Type B pancreatic cell (in vitro differentiated cells): ENCODE measurements around the gene MRE11. TPM values are rescaled to one million over a fixed set of nuclear protein-coding genes. Genes with fewer than 3 reads are reported as not detected.
A peak's percentile ranks its signal among the peaks of the same experiment; 100 is the strongest.
"Not testable (repeated sequence)": the region's sequence is repeated elsewhere in the genome, so short reads cannot be mapped to it uniquely, and the experiment has no call there.

ENCODE experiments used
- DNase-seq: peaks from one replicate; pipeline ENCODE4 v3.0.0; 2021; ENCODE audit warnings: mixed read lengths; ENCODE audit not compliant: unreplicated experiment; ENCODE audit errors: extremely low spot score
- H3K27ac Mint-ChIP-seq: 2 replicates; pipeline ENCODE4 v1.8.0; 2021; ENCODE audit warnings: mild to moderate bottlenecking, mixed read lengths
- H3K27me3 Mint-ChIP-seq: 2 replicates; pipeline ENCODE4 v1.8.0; 2021; ENCODE audit warnings: mixed read lengths
- H3K36me3 Mint-ChIP-seq: 2 replicates; pipeline ENCODE4 v1.8.0; 2021; ENCODE audit warnings: mixed read lengths
- H3K4me1 Mint-ChIP-seq: one replicate; pipeline ENCODE4 v1.8.0; 2021; ENCODE audit warnings: mixed read lengths; ENCODE audit not compliant: unreplicated experiment
- H3K4me3 Mint-ChIP-seq: 2 replicates; pipeline ENCODE4 v1.8.0; 2021; ENCODE audit warnings: mild to moderate bottlenecking, mixed read lengths
- H3K9me3 Mint-ChIP-seq: 2 replicates; pipeline ENCODE4 v1.8.0; 2021; ENCODE audit warnings: mixed read lengths
- microRNA-seq: library from miRNA; unstranded; fragments of <30 nt; microRNA quantifications from one replicate; pipeline ENCODE4, GENCODE V29; 2020
- total RNA-seq: library from RNA; stranded (reverse); gene quantifications from 2 replicates; pipeline ENCODE4 v1.2.1, GENCODE V29; 2021; ENCODE audit warnings: low replicate concordance
- TF ChIP-seq, protein P1 (sequence below): fragments of 200-600 bp; sonication (generic); conservative IDR thresholded peaks from 2 replicates; pipeline ENCODE4 v1.5.0; 2021; ENCODE audit warnings: antibody characterized with exemption, mild to moderate bottlenecking

The MRE11 gene
- total RNA-seq, 1 donor from 2014 or later: 37.6 TPM

DNA sequence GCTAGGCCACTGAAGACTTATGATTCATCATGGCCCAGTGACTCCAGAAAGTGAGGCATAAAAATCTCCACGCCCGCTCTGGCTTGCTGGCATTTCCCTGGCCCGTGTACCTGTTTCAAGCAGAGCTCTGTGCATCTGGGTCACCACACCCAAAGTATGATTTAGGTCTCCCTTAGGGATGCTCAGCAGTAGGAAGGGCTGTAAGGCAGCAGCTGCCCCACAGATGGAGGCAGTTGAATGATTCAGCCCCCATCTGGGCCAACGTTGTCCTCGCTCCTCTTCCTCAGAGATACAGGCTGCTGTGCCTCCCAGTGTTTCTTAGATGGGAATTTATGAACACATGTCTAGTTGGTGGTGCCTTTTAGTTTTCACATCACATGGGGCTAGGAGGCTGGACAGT lies 114.0 kb downstream of the MRE11 start:
- TF ChIP-seq, protein P1, sequence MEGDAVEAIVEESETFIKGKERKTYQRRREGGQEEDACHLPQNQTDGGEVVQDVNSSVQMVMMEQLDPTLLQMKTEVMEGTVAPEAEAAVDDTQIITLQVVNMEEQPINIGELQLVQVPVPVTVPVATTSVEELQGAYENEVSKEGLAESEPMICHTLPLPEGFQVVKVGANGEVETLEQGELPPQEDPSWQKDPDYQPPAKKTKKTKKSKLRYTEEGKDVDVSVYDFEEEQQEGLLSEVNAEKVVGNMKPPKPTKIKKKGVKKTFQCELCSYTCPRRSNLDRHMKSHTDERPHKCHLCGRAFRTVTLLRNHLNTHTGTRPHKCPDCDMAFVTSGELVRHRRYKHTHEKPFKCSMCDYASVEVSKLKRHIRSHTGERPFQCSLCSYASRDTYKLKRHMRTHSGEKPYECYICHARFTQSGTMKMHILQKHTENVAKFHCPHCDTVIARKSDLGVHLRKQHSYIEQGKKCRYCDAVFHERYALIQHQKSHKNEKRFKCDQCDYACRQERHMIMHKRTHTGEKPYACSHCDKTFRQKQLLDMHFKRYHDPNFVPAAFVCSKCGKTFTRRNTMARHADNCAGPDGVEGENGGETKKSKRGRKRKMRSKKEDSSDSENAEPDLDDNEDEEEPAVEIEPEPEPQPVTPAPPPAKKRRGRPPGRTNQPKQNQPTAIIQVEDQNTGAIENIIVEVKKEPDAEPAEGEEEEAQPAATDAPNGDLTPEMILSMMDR: no peak
- Mint-ChIP-seq H3K9me3 (no peaks in the 10 kb centered on the region), H3K27me3 (peaks cover 7% of the 10 kb centered on the region), H3K36me3 (peaks cover 4% of the 10 kb centered on the region), H3K4me1 (no peaks in the 10 kb centered on the region), H3K27ac (no peak overlapping the region), H3K4me3 (no peak overlapping the region)
- no peak for DNase-seq

DNA sequence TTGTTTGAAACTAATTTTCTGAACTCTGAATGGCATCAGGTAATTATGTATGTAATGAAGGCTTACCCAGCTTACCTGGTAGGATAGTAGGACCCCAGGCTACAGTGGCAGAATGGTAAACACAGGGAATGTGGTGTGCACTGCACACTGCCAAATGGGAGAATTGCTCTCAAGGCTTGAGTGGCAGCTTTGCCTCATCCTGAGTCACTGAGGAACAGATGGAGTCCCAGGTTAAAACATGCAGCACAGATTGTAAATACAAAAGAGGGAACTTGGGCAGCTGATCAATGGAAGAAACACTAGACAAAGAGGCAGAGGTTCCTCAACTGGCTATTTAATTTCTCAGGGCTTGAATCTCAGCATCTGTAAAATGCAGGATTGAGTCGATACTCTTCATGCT lies 116.8 kb downstream of the MRE11 start:
- DNase-seq: no peak
- Mint-ChIP-seq H3K27me3 (peaks cover 11% of the 10 kb centered on the region), H3K4me3 (no peak overlapping the region), H3K9me3 (no peaks in the 10 kb centered on the region), H3K36me3 (no peaks in the 10 kb centered on the region), H3K4me1 (no peaks in the 10 kb centered on the region), H3K27ac (no peak overlapping the region)
- TF ChIP-seq, protein P1: no peak

DNA sequence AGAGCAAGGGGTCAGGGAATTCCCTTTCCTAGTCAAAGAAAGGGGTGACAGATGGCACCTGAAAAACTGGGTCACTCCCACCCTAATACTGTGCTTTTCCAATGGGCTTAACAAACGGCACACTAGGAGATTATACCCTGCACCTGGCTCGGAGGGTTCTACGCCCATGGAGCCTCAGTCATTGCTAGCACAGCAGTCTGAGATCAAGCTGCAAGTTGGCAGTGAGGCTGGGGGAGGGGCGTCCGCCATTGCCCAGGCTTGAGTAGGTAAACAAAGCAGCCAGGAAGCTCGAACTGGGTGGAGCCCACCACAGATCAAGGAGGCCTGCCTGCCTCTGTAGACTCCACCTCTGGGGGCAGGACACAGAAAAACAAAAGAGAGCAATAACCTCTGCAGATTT lies 123.1 kb downstream of the MRE11 start:
- DNase-seq, H3K36me3 Mint-ChIP-seq, H3K27ac Mint-ChIP-seq, H3K4me1 Mint-ChIP-seq, H3K9me3 Mint-ChIP-seq, H3K4me3 Mint-ChIP-seq: not testable (repeated sequence)
- peaks cover 22% of the 10 kb centered on the region for H3K27me3 Mint-ChIP-seq

Small RNA genes within 50 kb of the gene (microRNA-seq; reads per million reads assigned to microRNA genes)
- gene MIR548L: 8.5 reads per million, percentile 29 among the genes with 10 or more reads in this experiment

Other genes starting within 250 kb of the MRE11 start
- not detected in 2 replicates for gene IZUMO1R, start 189.3 kb downstream of the MRE11 start, total RNA-seq
- gene GPR83, start 92.4 kb downstream of the MRE11 start, total RNA-seq: 0.36 and 0.43 TPM in 2 replicates
- 15.0 and 21.7 TPM in 2 replicates for gene ANKRD49, start 140 bp upstream of the MRE11 start, total RNA-seq
- gene C11orf97, start 18.6 kb upstream of the MRE11 start, total RNA-seq: not detected in 2 replicates
- gene FUT4, start 50.1 kb upstream of the MRE11 start, total RNA-seq: 10.4 and 40.1 TPM in 2 replicates
- gene PIWIL4, start 73.5 kb upstream of the MRE11 start, total RNA-seq: 4.2 and 11.6 TPM in 2 replicates